Naive thymus-derived CD4-positive, alpha-beta T cell (primary cell): Measurements from ENCODE around the gene SIAE. TPM values are rescaled to one million over a fixed set of nuclear protein-coding genes. Genes with fewer than 3 reads are reported as not detected.

Source experiments
- ATAC-seq: fragments of 150-1000 bp; cut with Tn5 transposase; 2 replicates; pipeline ENCODE4 v1.10.0; 2021; ENCODE audit warnings: mild to moderate bottlenecking, moderate library complexity
- CTCF ChIA-PET: fragments of 350-600 bp; sonication (Branson Sonifier 250); formaldehyde crosslinking; loops from one replicate; lab custom pipeline; 2021; ENCODE audit warnings: antibody characterized with exemption; lab: Charles Lee
- POLR2A ChIA-PET: fragments of 350-600 bp; sonication (Branson Sonifier 250); formaldehyde crosslinking; loops from one replicate; lab custom pipeline; 2021; ENCODE audit warnings: antibody characterized with exemption, inconsistent platforms; lab: Charles Lee
- DNase-seq, 9 donors: peaks; one replicate each; pipeline versions ENCODE4 v3.0.0 to v3.0.0-alpha.2; 2020 to 2022; ENCODE audit warnings: mixed read lengths in 1 of 9
- H3K27ac ChIP-seq: one replicate; pipeline ENCODE4 v1.7.0; 2013; ENCODE audit warnings: mild to moderate bottlenecking, low read depth, low read length, moderate library complexity
- H3K27me3 ChIP-seq, 2 donors: one replicate each; pipeline ENCODE4 v1.7.0; 2013; ENCODE audit warnings: low read length in 2 of 2, mild to moderate bottlenecking in 2 of 2, moderate library complexity in 2 of 2; ENCODE audit not compliant: control insufficient read depth in 2 of 2, insufficient read depth in 2 of 2
- H3K36me3 ChIP-seq, 3 experiments: 1 replicate in 2 of 3; 2 replicates in 1 of 3; pipeline ENCODE4 v1.7.0; 2013; ENCODE audit warnings: low read length in 3 of 3, mild to moderate bottlenecking in 3 of 3, moderate library complexity in 1 of 3; ENCODE audit not compliant: insufficient read depth in 3 of 3, control insufficient read depth in 2 of 3
- H3K4me1 ChIP-seq, 2 donors: one replicate each; pipeline ENCODE4 v1.7.0; 2013; ENCODE audit warnings: low read length in 2 of 2, mild to moderate bottlenecking in 2 of 2, moderate library complexity in 1 of 2; ENCODE audit not compliant: control insufficient read depth in 2 of 2, insufficient read depth in 2 of 2
- H3K4me3 ChIP-seq: 2 replicates; pipeline ENCODE4 v1.7.0; 2013; ENCODE audit warnings: mild to moderate bottlenecking, low read length
- H3K9me3 ChIP-seq, 3 experiments: 1 replicate in 2 of 3; 2 replicates in 1 of 3; pipeline ENCODE4 v1.7.0; 2013; ENCODE audit warnings: low read length in 3 of 3; ENCODE audit not compliant: control insufficient read depth in 2 of 3
- H3K27ac Mint-ChIP-seq, 9 donors: one replicate each; pipeline ENCODE4 v1.8.0; 2020 to 2022; ENCODE audit warnings: mixed read lengths in 9 of 9, mild to moderate bottlenecking in 8 of 9, moderate library complexity in 5 of 9, inconsistent platforms in 2 of 9
- H3K27me3 Mint-ChIP-seq, 5 donors: one replicate each; pipeline ENCODE4 v1.8.0; 2021 to 2022; ENCODE audit warnings: mixed read lengths in 5 of 5, mild to moderate bottlenecking in 1 of 5
- H3K36me3 Mint-ChIP-seq, 5 donors: one replicate each; pipeline ENCODE4 v1.8.0; 2020 to 2022; ENCODE audit warnings: mixed read lengths in 5 of 5, mild to moderate bottlenecking in 3 of 5, inconsistent platforms in 1 of 5
- H3K4me1 Mint-ChIP-seq, 7 donors: one replicate each; pipeline ENCODE4 v1.8.0; 2020 to 2022; ENCODE audit warnings: mixed read lengths in 7 of 7, mild to moderate bottlenecking in 3 of 7, inconsistent platforms in 1 of 7
- H3K4me3 Mint-ChIP-seq, 10 donors: one replicate each; pipeline ENCODE4 v1.8.0; 2020 to 2022; ENCODE audit warnings: mild to moderate bottlenecking in 10 of 10, mixed read lengths in 10 of 10, moderate library complexity in 6 of 10, inconsistent platforms in 2 of 10
- H3K9me3 Mint-ChIP-seq, 11 donors: one replicate each; pipeline ENCODE4 v1.8.0; 2020 to 2022; ENCODE audit warnings: mixed read lengths in 11 of 11, mild to moderate bottlenecking in 4 of 11, inconsistent platforms in 1 of 11, moderate library complexity in 1 of 11
- intact Hi-C, 2 donors: fragments of 100-400 bp; cut with micrococcal nuclease; formaldehyde crosslinking; loops; one replicate each; pipeline ENCODE4 v1.15.1; 2023
- polyA plus RNA-seq, 2 donors: library from polyadenylated mRNA; unstranded; fragments of 300-500 nt; fragmentation: Illumina TruSeq; gene quantifications; one replicate each; pipeline ENCODE4 v1.2.3, GENCODE V29; 2021
- total RNA-seq, 6 experiments: library from RNA in 5 of 6; stranded (reverse) in 5 of 6; gene quantifications; 1 replicate in 5 of 6; 2 replicates in 1 of 6; pipeline ENCODE4 v1.2.3 and lab custom pipeline; 2021 to 2026

The SIAE gene
- total and polyA plus RNA-seq, 7 experiments from 2014 or later = 2.7 to 11.3 (median 8.5) TPM

DNA sequence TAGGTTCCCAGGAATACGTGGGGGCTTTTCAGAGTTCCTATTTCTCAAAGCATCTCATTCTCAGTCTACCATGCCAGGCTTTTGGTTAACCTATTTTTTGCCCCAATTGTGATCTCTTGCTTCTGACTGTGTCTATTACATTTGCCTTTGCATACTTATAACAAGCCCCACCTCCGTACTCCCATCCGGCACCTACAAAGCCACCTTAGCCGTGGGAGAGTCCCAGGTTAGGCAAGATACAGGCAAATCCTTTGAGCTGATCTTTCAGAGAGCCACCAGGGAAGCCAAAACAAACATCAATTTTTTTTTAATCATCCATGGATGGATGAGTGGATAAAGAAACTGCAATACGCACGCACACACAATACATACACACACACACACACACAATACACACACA, 80.9 kb downstream of the SIAE start:
- DNase-seq = no peak
- Mint-ChIP-seq H3K27ac (no peak overlapping the region), H3K4me3 (no peak overlapping the region), H3K4me1 (no peaks in the 10 kb centered on the region), H3K36me3 (no peaks in the 10 kb centered on the region), H3K9me3 (no peaks in the 10 kb centered on the region), H3K27me3 (peaks cover 27 to 49% (median 32%) of the 10 kb centered on the region in 5 donors)
- no peaks in the 10 kb centered on the region for H3K4me1 ChIP-seq
- no peaks in the 10 kb centered on the region for H3K9me3 ChIP-seq
- no peak overlapping the region for H3K4me3 ChIP-seq
- ATAC-seq = no peak
- ChIA-PET CTCF (no interaction called here), POLR2A (no interaction called here)
- no peaks in the 10 kb centered on the region for H3K36me3 ChIP-seq
- H3K27me3 ChIP-seq = peaks cover 0 to 3% of the 10 kb centered on the region in 2 donors
- intact Hi-C loops = no loop called here
- H3K27ac ChIP-seq = no peak overlapping the region

DNA sequence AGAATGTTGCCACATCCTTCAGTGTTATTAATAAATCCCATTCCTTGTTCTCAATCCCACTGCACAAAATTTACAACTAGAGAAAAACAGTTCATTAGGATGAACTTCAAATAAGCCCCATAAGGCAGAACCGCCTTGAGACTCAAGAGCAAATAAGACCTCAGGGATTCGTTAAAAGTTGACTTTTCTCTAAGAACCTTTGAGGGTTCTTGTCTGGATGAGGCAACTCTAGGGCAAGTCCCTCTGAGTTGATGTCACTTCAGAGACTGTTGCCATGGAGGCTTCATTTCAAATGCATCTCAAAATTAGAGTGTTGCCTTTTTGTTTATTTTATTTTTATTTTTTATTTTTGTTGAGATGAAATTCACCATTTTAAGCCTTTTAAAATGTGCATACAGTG, 82.1 kb downstream of the SIAE start:
- ATAC-seq (no peak), DNase-seq (no peak)
- no peaks in the 10 kb centered on the region for H3K4me1 ChIP-seq
- no peaks in the 10 kb centered on the region for H3K27me3 ChIP-seq
- Mint-ChIP-seq H3K9me3 (no peaks in the 10 kb centered on the region), H3K27me3 (peaks cover 27 to 49% (median 32%) of the 10 kb centered on the region in 5 donors), H3K4me1 (no peaks in the 10 kb centered on the region), H3K4me3 (no peak overlapping the region), H3K36me3 (no peaks in the 10 kb centered on the region), H3K27ac (no peak overlapping the region)
- H3K4me3 ChIP-seq = no peak overlapping the region
- H3K27ac ChIP-seq = no peak overlapping the region
- no peaks in the 10 kb centered on the region for H3K9me3 ChIP-seq
- POLR2A ChIA-PET = no interaction called here
- CTCF ChIA-PET = no interaction called here
- intact Hi-C loops = no loop called here
- no peaks in the 10 kb centered on the region for H3K36me3 ChIP-seq

DNA sequence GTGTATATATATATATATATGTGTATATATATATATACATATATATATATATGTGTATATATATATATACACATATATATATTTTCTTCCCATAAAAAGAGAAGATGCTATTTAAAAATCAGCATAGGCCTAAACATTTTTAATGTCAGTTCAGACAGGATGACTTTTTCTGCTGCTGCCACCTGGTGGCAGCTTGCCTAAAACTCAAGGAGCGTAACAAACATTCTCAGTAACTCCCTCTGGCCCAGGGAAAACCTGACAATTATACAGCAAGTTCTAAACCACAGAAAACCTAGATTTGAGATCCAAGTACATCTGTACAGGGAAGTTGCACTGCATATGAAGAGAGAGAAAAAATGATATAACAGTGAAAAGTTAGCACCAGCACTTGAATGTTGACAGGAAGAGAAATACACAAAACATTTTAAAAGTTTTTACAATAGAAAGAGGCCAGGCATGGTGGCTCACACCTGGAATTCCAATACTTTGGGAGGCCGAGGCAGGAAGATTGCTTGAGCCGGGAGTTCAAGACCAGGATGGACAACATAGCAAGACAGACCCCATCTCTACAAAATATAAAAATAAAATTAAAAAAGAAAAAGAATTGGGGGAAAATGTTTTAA, 87.2 kb downstream of the SIAE start:
- H3K4me1 Mint-ChIP-seq = peaks cover 0 to 2% (median 0%) of the 10 kb centered on the region in 7 donors
- no peak overlapping the region for H3K4me3 Mint-ChIP-seq

DNA sequence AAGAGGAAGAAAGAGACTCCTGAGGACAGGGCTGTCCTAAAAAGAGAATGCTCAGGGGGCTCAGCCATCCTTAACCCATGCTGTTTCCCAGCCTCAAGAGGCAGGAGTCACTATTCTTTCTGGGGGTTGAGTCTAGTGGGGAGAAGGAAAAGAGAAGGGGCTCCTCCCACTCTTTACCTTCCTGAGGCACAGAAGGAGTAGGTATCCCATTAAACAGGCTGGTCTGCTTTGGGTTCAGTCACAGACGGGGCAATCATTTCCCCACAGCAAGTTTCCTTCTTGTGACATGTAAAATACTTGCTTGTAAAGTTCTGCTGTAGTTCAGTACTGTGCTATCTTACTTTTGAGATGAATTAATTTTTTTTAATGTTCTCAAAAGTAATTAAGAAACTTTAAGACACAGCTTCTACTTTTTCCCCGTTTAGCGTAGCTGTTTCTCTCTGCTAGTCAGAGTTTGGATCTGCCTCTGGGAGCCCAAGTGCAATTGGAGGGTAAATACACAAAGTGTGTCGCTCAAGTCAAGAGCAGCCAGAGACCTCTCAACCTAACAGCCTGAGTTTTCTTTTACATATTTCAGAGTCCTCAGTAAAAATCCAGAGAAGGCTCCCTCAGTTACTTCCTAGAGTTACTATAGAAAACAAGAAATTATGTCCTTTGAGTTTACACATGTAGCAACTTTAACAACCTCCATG, 88.7 kb downstream of the SIAE start:
- intact Hi-C loops = loop anchor here in 1 of 2 donors (5.0 kb wide), 1 partner anchor 513 kb away; no protein-coding TSS in a partner anchor
- peaks cover 0 to 2% (median 0%) of the 10 kb centered on the region in 7 donors for H3K4me1 Mint-ChIP-seq
- Histone ChIP-seq H3K4me3 (no peak overlapping the region), H3K36me3 (no peaks in the 10 kb centered on the region), H3K4me1 (no peaks in the 10 kb centered on the region), H3K9me3 (no peaks in the 10 kb centered on the region), H3K27me3 (no peaks in the 10 kb centered on the region), H3K27ac (no peak overlapping the region)
- DNase-seq = no peak
- ATAC-seq = no peak
- H3K27me3 Mint-ChIP-seq = peaks cover 14 to 35% (median 24%) of the 10 kb centered on the region in 5 donors
- H3K27ac Mint-ChIP-seq = no peak overlapping the region
- no peaks in the 10 kb centered on the region for H3K9me3 Mint-ChIP-seq
- H3K4me3 Mint-ChIP-seq = no peak overlapping the region
- no peaks in the 10 kb centered on the region for H3K36me3 Mint-ChIP-seq
- ChIA-PET CTCF (interaction anchor here (1.1 to 1.5 kb wide), 3 partner anchors 8 to 169 kb away, joined by 3 read pairs; no protein-coding TSS in a partner anchor), POLR2A (no interaction called here)

More for the DNA sequence above, 87.2 kb downstream of the SIAE start:
- ATAC-seq (peak; percentile 45), DNase-seq (peak in 7 of 9 donors; percentile 7 to 35 (median 24))
- Mint-ChIP-seq H3K9me3 (no peaks in the 10 kb centered on the region), H3K27me3 (peaks cover 17 to 39% (median 27%) of the 10 kb centered on the region in 5 donors), H3K36me3 (no peaks in the 10 kb centered on the region), H3K27ac (no peak overlapping the region)
- no peaks in the 10 kb centered on the region for H3K36me3 ChIP-seq
- H3K27ac ChIP-seq = no peak overlapping the region
- CTCF ChIA-PET = interaction anchor here (0.7 to 1.5 kb wide), 4 partner anchors 9 to 517 kb away, joined by 3 read pairs; no protein-coding TSS in a partner anchor
- H3K4me3 ChIP-seq = no peak overlapping the region
- POLR2A ChIA-PET = no interaction called here
- H3K27me3 ChIP-seq = no peaks in the 10 kb centered on the region
- H3K9me3 ChIP-seq = no peaks in the 10 kb centered on the region
- intact Hi-C loops = loop anchor here (1.0 to 5.0 kb wide), 4 partner anchors 171 to 515 kb away; no protein-coding TSS in a partner anchor
- no peaks in the 10 kb centered on the region for H3K4me1 ChIP-seq

DNA sequence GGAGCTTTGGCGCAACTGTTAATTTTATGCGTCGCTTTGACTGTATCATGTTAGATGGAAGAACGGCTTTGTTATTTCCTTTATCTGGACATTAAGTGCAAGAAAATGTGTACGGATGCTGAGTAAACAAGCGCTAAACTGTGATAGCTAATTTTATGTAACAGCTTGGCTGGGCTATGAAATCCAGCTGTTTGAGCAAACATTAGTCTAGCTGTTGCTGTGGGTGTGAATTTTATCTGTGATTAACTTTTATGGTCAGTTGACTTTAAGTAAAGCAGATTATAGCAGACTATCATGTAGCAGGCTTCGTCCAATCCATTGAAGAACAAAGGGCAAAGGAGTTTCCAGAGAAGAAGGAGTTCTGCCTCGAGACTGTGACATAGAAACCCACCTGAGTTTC, 89.8 kb downstream of the SIAE start:
- H3K27me3 ChIP-seq = no peaks in the 10 kb centered on the region
- ATAC-seq (no peak), DNase-seq (no peak)
- Mint-ChIP-seq H3K27ac (no peak overlapping the region), H3K36me3 (no peaks in the 10 kb centered on the region), H3K4me3 (no peak overlapping the region), H3K4me1 (peaks cover 0 to 2% (median 0%) of the 10 kb centered on the region in 7 donors), H3K9me3 (no peaks in the 10 kb centered on the region), H3K27me3 (peaks cover 11 to 30% (median 22%) of the 10 kb centered on the region in 5 donors)
- no peaks in the 10 kb centered on the region for H3K4me1 ChIP-seq
- no peak overlapping the region for H3K4me3 ChIP-seq
- intact Hi-C loops = no loop called here
- ChIA-PET POLR2A (no interaction called here), CTCF (no interaction called here)
- no peaks in the 10 kb centered on the region for H3K36me3 ChIP-seq
- H3K27ac ChIP-seq = no peak overlapping the region
- no peaks in the 10 kb centered on the region for H3K9me3 ChIP-seq
